Rectal smooth muscle tissue (tissue), 1 donor: ENCODE measurements around the gene PPM1J.

Source experiments
- H3K27ac ChIP-seq: one replicate; pipeline ENCODE4 v1.7.0; 2013; ENCODE audit warnings: low read depth, low read length, inconsistent platforms
- H3K27me3 ChIP-seq: one replicate; pipeline ENCODE4 v1.7.0; 2013; ENCODE audit warnings: low read length; ENCODE audit not compliant: control insufficient read depth, insufficient read depth
- H3K36me3 ChIP-seq: one replicate; pipeline ENCODE4 v1.7.0; 2013; ENCODE audit warnings: low read length; ENCODE audit not compliant: control insufficient read depth, insufficient read depth
- H3K4me1 ChIP-seq: one replicate; pipeline ENCODE4 v1.7.0; 2013; ENCODE audit warnings: low read length; ENCODE audit not compliant: control insufficient read depth, insufficient read depth
- H3K4me3 ChIP-seq: one replicate; pipeline ENCODE4 v1.7.0; 2013; ENCODE audit warnings: low read length
- H3K9ac ChIP-seq: one replicate; pipeline ENCODE4 v1.7.0; 2013; ENCODE audit warnings: low read length

The PPM1J gene

DNA sequence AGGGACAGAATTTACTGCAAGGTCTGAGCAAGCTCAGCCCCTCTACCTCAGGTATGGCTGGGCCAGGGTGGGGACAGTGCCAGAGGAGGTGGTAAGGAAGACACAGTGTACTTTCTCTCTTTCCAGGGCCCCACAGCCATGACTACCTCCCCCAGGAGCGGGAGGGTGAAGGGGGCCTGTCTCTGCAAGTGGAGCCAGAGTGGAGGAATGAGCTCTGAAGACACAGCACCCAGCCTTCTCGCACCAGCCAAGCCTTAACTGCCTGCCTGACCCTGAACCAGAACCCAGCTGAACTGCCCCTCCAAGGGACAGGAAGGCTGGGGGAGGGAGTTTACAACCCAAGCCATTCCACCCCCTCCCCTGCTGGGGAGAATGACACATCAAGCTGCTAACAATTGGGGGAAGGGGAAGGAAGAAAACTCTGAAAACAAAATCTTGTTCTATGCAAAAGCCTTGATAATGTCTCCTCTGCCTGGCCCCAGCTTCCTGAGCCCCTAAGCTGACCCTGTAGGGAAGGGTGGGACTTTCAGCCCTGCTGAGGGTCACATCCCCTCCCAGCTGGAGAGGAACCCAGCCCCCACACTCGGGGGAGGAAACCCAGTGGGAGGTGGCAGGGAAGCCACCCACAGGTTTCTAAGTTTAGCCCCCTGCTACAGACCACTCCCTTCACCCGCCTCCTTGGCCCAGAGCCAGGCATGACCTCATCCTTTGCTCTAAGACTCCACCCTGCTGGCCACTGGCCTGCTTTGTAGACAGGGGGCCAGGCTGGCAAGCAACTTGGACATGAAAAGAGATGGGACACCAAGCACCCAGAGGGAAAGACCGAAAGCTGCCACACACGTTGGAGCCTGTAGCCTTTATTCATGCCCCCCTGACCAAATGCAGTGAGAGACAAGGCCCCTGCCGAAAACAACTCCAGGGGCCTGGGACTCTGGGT lies 14.6 kb downstream of the PPM1J start:
- Histone ChIP-seq H3K4me1 (peaks cover 41% of the 10 kb centered on the region), H3K27ac (peak overlapping the region; percentile 92), H3K27me3 (no peaks in the 10 kb centered on the region), H3K4me3 (peak overlapping the region; percentile 1), H3K9ac (peak overlapping the region; percentile 14), H3K36me3 (peaks cover 23% of the 10 kb centered on the region)

DNA sequence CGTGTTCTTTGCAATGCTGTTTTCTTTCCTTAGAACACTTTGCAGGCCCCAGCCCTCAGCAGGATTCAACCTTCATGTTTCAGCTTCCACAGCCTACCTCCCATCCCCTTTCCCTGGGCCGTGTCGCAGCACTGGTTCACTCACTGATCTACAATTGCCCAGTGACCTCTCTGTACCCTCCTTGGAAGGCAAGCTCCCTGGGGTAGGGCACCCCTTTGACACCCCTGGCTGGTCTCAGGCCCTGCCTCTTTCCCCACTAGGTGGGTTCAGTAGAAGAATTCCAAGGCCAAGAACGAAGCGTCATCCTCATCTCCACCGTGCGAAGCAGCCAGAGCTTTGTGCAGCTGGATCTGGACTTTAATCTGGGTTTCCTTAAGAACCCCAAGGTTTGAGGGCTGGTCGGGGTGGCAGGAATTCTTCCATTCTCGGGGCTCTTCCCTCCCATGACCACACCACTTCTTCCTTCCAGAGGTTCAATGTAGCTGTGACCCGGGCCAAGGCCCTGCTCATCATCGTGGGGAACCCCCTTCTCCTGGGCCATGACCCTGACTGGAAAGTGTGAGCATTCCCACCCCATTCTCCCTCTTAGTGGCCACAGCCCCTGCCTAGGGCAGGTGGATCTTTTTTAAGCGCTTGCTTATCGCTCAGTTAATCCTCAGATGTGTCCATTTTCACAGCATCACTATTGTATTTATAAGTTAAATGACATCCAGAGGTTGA lies 15.5 kb downstream of the PPM1J start:
- no peak overlapping the region for H3K4me3 ChIP-seq
- H3K9ac ChIP-seq = no peak overlapping the region
- peaks cover 39% of the 10 kb centered on the region for H3K4me1 ChIP-seq
- H3K36me3 ChIP-seq = peaks cover 27% of the 10 kb centered on the region
- peak overlapping the region; percentile 92 for H3K27ac ChIP-seq
- no peaks in the 10 kb centered on the region for H3K27me3 ChIP-seq

DNA sequence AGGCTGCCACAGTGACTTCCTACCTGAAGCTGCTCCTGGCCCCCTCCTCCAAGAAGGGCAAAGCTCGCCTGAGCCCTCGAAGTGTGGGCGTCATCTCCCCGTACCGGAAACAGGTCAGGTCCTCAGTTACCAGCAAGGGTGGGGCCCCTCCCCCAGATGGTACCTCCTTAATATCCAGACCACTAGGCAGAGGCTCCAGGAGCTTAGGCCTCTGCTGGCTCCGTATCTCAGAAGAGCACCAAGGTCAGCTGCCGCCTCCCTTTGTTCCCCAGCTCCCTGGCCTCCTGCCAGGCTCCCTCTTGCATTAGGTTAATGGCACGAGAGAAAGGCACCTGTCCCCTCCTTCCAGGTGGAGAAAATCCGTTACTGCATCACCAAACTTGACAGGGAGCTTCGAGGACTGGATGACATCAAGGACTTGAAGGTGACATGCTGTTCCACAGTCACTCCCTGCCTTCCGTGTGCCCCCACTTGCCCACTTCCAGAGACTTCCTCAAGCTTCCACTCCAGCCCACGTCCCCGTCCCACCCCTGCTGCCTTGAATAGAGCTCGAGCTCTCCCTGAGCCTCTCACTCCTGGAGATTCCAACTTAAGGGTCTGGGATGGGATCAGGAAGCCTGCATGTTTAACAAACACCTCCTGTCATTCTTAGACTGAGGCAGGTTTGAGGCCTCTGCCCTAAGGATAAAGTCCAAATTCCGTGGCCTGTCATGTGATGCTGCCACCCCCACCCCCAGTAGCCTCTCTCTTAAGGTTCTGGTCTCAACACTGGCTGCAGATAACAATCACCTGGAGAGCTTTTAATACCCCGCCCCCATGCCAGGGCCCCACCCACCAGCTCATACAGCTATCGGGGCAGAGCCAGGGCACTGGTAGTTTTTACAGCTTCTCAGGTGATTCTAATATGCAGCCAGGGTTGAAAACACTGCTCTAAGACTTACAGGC lies 16.5 kb downstream of the PPM1J start:
- H3K27ac ChIP-seq = peak overlapping the region; percentile 92
- H3K4me1 ChIP-seq = peaks cover 31% of the 10 kb centered on the region
- H3K4me3 ChIP-seq = no peak overlapping the region
- H3K27me3 ChIP-seq = no peaks in the 10 kb centered on the region
- peaks cover 36% of the 10 kb centered on the region for H3K36me3 ChIP-seq
- no peak overlapping the region for H3K9ac ChIP-seq

DNA sequence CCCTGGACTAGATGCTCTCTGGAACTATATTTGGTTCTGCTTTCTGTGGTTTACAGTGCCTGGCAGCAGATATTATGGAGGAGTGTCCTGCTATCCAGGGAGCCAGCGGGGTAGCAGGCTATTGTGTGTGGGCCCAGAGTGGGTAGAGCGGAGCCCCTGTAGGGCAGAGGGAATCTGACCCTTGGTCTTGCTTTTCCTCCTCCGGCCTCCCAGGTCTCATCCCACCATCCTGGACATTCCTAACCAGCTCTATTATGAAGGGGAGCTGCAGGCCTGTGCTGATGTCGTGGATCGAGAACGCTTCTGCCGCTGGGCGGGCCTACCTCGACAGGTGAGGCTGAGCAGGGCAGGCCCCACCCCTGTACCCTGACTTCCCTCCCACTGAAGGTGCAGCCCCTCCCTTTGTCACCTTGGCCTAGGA lies 17.3 kb downstream of the PPM1J start:
- peaks cover 28% of the 10 kb centered on the region for H3K4me1 ChIP-seq
- no peaks in the 10 kb centered on the region for H3K27me3 ChIP-seq
- H3K9ac ChIP-seq = no peak overlapping the region
- H3K36me3 ChIP-seq = peaks cover 40% of the 10 kb centered on the region
- H3K4me3 ChIP-seq = no peak overlapping the region
- H3K27ac ChIP-seq = peak overlapping the region; percentile 34

DNA sequence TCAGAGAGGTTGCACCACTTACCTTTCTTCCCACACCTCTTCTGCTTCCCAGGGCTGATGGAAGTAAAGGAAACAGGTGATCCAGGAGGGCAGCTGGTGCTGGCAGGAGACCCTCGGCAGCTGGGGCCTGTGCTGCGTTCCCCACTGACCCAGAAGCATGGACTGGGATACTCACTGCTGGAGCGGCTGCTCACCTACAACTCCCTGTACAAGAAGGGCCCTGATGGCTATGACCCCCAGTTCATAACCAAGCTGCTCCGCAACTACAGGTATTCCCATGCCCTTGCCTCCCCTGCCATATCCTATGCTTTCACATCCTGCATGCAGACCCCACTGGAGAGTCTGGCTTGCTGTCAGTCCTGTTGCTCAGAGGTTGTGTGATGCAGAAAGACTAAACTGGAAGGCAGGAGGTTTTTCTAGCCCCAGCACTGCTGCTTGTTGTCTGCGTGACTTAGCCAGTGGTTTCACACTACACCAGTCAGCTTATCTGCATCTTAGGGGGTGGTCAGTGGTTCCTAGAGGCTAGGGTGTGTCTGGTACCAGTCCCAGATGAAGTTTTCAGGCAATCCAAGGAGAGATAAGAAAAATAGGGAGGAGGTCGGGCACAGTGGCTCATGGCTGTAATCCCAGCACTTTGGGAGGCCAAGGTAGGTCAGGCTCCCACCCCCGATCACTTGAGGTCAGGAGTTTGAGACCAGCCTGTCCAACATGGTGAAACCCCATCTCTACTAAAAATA lies 18.4 kb downstream of the PPM1J start:
- Histone ChIP-seq H3K27ac (no peak overlapping the region), H3K4me1 (peaks cover 24% of the 10 kb centered on the region), H3K36me3 (peaks cover 42% of the 10 kb centered on the region), H3K27me3 (no peaks in the 10 kb centered on the region), H3K4me3 (no peak overlapping the region), H3K9ac (no peak overlapping the region)

GRCh38 chr1:112695276-112695675 lies 19.9 kb downstream of the PPM1J start:
- Histone ChIP-seq H3K36me3 (peaks cover 40% of the 10 kb centered on the region), H3K27ac (no peak overlapping the region)

GRCh38 chr1:112694363-112694929 lies 20.7 kb downstream of the PPM1J start:
- H3K9ac ChIP-seq = no peak overlapping the region
- H3K4me3 ChIP-seq = no peak overlapping the region
- H3K27ac ChIP-seq = no peak overlapping the region
- H3K4me1 ChIP-seq = peaks cover 2% of the 10 kb centered on the region
- H3K36me3 ChIP-seq = peaks cover 44% of the 10 kb centered on the region
- no peaks in the 10 kb centered on the region for H3K27me3 ChIP-seq

More at GRCh38 chr1:112695276-112695675, 19.9 kb downstream of the PPM1J start:
- no peak overlapping the region for H3K9ac ChIP-seq
- H3K4me3 ChIP-seq = no peak overlapping the region
- H3K4me1 ChIP-seq = peaks cover 10% of the 10 kb centered on the region
- no peaks in the 10 kb centered on the region for H3K27me3 ChIP-seq

GRCh38 chr1:112693821-112694220 lies 21.3 kb downstream of the PPM1J start:
- H3K4me3 ChIP-seq = no peak overlapping the region
- H3K4me1 ChIP-seq = no peaks in the 10 kb centered on the region
- H3K27ac ChIP-seq = no peak overlapping the region
- H3K9ac ChIP-seq = no peak overlapping the region
- H3K27me3 ChIP-seq = no peaks in the 10 kb centered on the region
- peaks cover 45% of the 10 kb centered on the region for H3K36me3 ChIP-seq

DNA sequence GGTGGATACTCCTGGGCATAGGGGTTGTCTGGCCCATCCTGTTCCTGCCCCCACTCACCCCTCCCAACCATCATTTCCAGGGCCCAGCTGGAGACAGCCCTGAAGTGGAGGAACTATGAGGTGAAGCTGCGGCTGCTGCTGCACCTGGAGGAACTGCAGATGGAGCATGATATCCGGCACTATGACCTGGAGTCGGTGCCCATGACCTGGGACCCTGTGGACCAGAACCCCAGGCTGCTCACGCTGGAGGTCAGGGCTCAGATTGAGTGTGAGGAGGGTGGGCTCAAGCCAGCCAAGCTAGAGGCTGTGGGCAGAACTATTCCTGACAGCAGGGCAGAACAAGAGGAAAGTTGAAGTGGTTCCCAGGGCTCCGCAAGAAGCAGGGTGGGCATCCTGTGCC lies 22.5 kb downstream of the PPM1J start:
- Histone ChIP-seq H3K27me3 (no peaks in the 10 kb centered on the region), H3K27ac (no peak overlapping the region), H3K9ac (no peak overlapping the region), H3K4me3 (no peak overlapping the region), H3K36me3 (peaks cover 40% of the 10 kb centered on the region), H3K4me1 (no peaks in the 10 kb centered on the region)

DNA sequence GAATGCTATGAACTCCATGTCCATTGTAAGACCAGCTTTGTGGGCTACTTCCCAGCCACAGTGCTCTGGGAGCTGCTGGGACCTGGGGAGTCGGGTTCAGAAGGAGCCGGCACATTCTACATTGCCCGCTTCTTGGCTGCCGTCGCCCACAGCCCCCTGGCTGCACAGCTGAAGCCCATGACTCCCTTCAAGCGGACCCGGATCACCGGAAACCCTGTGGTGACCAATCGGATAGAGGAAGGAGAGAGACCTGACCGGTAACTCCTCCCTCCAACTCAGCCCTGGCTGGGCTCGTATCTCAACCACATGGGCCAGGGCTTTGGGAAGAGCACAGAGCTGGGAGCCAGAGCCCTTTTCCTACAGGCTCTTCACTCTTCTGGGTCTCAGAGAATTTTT lies 25.3 kb downstream of the PPM1J start:
- Histone ChIP-seq H3K27ac (no peak overlapping the region), H3K4me1 (no peaks in the 10 kb centered on the region), H3K36me3 (peaks cover 31% of the 10 kb centered on the region)

DNA sequence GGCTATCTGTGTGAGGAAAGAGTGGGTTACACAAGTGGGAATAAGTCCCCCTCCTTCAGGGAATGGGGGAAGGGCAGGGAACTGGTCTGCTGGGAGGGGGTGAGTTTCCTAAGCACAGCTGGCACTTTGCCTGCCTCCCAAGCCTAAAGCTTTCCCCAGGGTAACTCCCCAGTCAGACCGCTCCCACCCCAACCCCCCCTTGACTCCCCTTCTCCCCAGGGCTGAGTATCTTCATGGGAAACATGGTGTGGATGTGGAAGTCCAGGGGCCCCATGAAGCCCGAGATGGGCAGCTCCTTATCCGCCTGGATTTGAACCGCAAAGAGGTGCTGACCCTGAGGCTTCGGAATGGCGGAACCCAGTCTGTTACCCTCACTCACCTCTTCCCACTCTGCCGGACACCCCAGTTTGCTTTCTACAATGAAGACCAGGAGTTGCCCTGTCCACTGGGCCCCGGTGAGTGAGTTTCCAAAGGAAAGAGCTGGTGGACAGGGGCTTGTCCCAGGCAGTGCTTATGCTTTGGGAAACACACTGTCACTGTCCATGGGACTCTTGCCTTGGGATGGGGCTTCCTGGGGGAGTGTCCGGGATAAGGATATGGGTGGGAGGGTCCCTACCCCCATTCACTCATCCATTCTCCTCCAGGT lies 25.8 kb downstream of the PPM1J start:
- Histone ChIP-seq H3K36me3 (peaks cover 26% of the 10 kb centered on the region), H3K27ac (no peak overlapping the region), H3K27me3 (no peaks in the 10 kb centered on the region), H3K4me1 (no peaks in the 10 kb centered on the region), H3K4me3 (no peak overlapping the region), H3K9ac (no peak overlapping the region)

More for the DNA sequence above, 25.3 kb downstream of the PPM1J start:
- Histone ChIP-seq H3K27me3 (no peaks in the 10 kb centered on the region), H3K4me3 (no peak overlapping the region), H3K9ac (no peak overlapping the region)
